DMS 273 (cell line): Measurements from ENCODE around the gene GCGR.
A peak's percentile ranks its signal among the peaks of the same experiment; 100 is the strongest.

ENCODE experiments used
- DNase-seq: peaks from one replicate; lab custom pipeline; 2025; ENCODE audit not compliant: unreplicated experiment; lab: John Stamatoyannopoulos, UW

Gene GCGR

DNA sequence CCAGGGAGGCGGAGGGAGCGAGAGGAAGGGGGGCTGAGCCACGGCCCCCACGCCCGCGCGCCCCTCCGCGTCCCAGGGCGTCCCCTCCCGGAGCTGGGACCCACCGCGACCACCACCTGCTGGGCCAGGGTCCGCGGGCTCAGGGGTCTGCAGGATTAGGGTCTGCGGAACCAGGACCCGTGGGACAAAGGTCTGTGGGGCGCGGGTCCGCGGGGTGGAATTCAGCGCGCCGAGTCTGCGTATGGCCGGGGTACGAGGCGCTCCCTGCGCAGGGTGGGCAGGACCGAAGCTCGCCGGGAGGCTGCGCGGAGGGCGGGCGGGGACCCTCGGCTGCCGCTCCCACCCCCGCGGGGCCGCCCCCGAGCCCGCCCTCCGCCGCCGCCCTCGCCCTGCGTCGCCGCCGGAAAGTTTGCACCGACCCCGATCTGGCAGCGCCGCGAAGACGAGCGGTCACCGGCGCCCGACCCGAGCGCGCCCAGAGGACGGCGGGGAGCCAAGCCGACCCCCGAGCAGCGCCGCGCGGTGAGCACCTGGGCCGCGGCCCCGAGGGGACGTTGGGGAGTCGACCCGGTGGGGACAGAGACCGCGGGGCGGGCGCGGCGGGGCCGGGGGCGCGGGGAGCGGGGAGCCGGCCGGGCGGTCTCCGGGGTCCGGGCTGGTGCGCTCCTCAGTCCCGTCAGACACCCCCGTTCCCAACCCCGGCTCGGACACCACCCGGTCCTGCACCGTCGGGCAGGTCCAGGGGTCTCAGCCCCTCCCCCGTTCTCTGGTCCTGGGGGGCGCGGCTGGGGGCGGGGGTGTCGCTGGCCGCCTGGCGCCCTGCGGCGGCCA, at the start of gene GCGR:
Gene GCGR (plus strand): TSS at position 423 of the 831 bp plus-strand sequence. CDS start 4,869 bp downstream, outside the sequence.
- DNase-seq = no peak

DNA sequence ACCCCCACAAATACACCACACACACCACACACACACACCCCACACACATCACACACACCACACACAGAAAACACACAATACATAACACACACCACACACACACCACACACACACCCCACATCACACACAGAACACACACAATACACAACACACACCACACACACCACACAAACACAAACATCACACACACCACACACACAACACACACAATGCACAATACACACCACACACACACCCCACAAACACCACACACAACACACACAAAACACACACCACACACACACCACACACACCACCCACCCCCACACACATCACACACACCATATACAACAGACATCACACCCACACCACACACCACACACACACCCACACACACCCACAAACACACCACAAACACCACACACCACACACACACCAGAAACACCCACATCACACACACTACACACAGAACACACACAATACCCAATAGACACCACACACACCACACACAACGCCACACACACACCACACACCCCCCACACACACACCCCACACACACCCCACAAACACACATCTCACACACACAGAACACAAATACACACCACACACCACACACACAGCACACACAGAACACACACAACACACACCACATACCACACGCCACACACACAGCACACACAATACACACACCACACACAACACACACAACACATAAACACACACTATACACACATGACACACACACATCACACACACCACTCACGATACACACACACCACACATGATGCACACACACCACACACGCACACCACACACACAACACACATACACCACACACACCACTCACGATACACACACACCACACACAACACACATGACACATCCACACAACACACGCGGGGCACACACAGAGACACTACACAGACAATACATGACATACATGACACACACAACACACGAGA, 11.0 kb upstream of the GCGR start:
- no peak for DNase-seq

DNA sequence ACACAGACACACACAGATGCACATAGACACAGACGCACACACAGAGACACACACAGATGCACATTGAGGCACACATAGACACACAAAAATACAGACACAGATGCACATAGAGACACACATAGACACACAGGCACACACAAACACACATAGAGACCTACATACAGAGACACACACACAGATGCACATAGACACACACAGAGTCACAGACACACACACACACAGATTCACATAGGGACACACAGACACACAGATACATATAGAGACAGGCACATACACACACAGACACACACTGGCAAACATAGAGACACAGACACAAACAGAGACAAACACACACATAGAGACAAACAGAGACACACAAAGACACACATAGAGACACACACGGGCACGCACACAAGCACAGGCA, 9.9 kb upstream of the GCGR start:
- DNase-seq = no peak

DNA sequence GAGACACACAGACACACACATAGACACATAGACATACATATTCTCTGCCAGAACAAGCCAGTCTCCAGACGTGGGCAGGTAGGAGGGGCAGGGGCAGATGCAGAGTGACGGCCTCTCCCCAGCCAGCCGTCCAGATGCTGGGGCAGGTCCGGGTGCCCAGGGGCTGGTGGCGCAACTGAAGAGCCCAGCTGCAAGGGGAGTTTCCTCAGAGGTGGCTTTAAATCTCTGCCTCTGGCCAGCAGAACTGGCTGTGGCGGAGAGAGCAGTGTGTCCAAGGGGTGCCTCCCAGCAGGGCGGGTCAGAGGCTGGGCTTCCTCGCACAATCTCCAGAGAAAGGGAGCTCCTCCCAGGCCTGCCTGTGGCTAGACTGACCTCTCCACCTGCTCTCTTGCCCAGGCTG, 9.4 kb upstream of the GCGR start:
- DNase-seq = no peak

DNA sequence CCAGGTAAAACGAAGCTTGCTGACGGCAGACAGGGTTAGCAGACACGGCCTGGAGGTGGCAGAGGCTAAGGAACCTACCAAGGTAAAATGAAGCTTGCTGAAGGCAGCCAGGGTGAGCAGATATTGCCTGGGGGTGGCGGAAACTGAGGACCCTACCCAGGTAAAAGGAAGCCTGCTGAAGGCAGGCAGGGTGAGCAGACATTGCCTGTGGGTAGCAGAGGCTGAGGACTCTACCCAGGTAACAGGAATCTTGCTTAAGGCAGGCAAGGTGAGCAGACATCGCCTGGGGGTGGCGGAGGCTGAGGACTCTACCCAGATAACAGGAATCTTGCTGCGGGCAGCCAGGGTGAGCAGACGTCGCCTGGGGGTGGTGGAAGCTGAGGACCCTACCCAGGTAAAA, 2.6 kb upstream of the GCGR start:
- DNase-seq = no peak

DNA sequence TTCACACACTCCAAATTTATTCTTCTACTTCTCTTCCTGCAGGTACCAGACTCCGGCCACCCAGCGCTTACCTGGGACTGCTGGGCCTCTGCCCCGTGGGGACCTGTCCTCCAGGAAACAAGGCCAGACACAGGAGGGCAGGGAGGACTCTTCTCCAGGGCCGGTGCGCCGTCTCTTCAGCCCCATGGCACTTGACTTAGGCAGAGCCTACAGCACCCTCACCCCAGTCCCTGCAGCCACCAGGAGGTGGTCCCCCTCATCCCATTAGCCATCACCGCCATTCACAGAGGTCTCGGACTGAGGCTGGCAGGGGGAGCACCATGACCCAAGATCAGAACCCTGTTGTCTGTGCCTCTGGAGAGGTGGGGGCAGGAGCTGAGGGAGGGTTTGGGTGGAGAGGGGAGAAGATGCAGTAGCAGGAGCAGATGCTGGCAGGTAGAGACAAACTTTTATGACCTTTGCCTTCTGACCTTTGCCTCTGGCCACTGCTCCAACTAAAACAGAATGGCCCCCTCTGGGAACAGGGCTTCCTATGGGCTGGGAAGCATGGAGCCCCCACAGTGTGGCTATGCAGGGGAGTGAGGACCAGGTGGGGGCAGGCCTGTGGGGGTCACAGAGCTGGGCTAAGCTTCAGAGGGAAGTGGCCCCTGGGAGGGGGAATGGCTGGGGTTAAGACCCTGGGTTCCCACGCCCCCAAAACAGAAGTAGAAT, 1.7 kb upstream of the GCGR start:
- DNase-seq = no peak

DNA sequence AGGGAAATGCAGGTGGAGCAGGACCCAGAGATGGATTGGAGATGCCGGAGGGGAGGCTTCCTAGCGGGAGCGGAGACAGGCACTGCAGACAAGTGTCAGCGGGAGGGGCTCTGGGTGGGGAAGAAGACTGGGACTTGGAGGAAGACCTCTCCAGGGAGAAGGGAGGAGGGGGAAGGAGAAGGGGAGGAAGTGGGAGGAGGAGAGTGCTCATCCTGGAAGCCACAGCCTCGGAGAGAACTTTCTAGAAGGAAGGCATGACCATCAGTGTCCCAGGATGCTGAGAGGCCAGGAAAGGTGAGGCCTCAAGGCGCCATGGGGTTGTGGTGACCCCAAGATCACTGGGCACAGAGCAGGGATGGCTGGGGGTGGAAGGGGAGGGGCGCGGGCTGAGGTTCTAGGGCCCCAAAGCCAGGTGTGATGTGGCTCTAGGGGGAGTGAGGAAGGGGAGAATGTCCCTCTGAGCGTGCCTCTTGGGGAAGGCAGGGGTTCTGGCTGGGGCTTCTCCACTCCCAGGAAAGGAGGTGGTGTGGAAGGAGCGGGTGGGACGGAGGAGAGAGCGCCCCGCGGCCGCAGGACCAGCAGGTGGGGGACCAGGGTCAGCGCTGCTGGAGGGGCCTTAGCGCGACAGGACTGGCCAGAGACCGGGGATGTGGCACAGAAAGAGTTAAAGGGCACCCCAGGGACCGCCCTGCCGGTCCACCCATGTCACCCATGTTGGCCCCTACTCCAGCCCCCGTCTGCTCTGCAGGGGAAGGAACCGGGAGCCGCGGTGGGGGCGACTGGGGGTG, 900 bp upstream of the GCGR start:
- DNase-seq = no peak

DNA sequence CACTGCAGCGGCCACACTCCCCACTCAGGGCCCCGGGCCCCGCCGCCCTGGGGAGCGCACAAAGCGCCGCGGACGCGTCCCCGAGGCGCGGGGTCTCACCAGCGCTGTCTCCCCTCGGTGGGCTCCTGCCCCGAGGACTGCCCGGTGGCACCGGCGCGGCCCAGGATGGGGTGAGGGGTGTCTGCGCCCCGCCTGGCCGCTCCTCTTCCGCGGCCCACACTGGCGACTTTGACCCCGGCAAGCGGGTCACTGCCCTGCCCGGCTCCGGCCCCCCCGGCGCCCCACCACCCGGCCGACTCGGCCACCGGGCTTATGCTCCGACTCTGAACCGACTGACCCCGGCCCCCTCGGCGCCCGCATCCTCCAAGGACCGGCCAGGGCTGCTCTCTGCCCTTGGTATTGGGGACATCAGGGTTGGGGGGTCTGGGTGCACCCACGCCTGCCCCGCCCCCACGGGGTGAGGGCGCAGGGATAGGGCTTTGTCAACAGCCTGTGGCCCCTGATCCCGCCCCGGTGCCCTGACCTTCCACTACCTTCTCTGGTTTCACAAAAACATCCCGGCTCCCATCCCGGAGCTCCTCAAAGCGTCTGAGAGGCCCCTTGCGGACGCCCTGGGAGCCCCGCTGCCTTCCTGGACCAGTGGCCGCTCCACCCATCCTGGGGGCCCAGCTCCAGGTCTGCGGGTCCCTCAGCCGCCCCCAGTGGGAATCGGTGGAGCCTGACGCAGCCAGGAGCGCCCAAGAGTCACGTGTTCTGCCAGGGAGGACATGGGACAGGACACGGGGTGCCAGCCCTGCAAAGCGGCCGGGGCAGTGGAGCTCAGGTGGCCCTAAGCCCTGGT, 829 bp downstream of the GCGR start:
- peak; percentile 50 for DNase-seq

DNA sequence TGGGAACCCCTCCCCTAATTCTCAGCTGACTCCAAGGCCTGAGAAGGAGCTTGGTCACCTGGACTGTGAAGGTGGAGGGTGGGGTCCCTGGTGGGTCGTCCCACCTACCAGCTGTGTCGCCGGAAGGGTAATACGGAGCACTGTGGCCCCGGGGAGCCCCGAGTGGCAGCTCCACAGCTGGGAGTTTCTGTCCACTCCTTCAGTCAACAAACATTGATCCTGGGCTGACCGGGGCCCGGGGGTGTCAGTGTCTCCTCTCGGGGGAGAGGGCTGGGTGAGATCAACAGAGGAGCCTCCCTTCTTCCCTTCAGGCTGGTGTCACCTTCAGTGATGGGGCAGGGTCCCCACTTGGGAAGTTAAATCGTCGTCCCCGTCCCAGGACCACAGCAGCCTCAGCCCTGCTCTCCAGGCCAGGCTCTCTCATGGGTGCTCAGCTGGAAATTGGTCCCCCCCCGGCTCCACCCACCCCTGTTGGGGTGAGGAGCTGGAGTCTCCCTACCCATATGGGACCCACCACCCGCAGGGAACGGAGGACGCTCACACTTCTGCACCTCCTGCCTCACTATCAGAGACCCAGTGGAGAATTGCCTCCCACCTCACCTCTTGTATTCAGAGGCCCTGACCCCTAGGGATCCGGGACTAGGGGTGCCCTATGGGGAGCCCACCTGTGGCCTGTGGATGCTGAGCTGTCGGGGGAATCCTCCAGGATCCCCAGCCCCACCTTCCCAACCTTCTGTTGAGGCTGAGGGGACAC, 1.9 kb downstream of the GCGR start:
- DNase-seq = no peak

DNA sequence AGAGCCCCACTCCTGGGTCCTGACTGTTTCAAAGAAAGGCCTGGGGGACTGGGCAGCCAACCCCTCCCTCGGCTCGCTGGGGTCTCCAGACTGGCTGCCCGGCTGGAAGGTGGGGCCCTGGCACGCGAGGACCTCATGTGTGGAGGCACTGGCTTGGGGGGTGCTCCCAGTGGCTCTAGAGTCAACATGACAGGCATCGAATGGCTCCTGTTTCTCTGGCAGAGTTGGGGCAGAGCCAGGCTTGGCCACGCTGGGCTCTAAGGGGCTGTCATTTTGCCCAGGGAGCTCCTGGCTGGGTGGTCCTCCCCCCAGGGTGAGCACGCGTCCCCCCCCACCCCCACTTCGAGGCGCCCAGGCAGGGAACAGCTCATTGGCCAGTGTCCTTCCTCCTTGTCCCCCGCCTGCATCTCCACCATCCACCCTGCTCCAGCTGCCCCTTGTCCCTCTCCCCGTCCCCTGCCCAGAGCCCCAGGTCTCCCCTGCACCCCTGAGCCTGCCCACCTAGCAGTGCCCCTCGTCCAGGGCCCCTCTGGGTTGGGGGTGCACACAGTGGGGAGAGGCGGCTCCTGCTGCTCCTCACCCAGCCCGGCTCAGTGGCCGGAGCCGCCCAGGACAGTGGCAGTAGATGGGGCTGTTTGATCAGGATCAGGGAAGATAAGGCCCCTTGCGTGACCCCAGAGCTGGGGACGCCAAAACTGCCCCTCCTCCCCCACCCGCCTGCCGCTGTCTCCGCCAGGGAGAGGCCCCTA, 2.7 kb downstream of the GCGR start:
- DNase-seq = no peak

DNA sequence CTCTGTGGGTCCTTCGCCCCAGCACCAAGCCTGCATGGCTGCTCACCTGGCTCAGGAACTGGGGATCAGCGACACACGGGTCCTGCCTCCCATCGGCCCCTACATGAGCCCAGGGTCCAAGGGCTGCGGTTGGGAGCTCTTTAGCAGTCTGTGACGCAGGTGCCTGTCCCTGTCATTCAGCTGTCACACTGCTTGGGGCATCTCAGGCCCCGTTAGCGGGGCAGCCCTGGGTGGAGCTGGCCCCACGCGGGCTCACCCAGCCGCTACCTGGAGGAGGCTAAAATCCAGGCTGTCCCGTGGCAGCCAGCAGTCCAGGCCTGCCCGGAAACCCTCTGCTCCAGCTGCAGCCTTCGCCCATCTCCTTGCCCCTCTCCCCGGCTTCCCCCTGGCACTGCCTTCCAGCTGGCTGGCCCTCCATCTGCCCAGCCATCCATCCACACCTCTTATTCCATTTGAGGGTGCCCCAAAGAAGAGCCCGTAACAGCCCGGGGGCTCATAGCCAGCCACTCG, 3.3 kb downstream of the GCGR start:
- peak; percentile 51 for DNase-seq

DNA sequence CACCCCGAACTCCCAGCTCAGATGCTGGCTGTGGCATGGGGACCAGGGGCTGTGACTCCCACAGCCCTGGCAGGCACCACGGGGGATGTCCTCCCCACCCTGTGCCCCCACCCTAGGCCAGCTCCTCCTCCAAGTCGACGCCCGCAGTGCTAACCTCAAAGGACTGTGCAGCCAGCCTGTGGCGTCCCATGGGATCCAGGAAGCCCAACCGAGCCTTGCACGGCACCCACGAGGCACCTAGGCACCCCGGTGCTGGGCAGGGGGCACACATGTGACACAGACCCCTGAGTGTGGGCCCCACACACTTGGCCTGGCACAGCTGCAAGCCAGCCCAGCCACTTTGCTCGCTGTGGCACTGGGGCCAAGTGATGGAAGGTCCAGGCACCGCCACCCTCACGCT, 3.9 kb downstream of the GCGR start:
- DNase-seq = no peak

DNA sequence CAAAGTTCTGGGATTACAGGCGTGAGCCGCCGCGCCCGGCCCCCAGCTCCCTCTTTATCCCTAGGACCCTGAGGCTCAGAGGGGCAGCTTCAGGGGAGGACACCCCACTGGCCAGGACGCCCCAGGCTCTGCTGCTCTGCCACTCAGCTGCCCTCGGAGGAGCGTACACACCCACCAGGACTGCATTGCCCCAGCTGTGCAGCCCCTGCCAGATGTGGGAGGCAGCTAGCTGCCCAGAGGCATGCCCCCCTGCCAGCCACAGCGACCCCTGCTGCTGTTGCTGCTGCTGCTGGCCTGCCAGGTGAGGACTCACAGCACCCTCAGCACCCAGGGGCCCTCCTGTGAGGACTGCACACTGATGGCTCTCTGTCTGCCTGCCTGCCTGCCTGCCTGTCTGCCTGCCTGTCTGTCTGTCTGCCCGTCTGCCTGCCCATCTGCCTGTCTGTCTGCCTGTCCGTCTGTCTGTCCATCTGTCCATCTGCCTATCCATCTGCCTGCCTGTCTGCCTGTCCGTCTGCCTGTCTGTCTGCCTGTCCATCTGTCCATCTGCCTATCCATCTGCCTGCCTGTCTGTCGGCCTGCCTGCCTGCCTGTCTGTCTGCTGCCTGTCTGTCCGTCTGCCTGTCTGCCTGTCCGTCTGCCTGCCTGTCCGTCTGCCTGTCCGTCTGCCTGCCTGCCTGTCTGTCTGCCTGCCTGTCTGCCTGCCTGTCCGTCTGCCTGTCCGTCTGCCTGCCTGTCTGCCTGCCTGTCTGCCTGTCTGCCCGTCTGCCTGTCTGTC, 5.0 kb downstream of the GCGR start:
- peak; percentile 39 for DNase-seq

DNA sequence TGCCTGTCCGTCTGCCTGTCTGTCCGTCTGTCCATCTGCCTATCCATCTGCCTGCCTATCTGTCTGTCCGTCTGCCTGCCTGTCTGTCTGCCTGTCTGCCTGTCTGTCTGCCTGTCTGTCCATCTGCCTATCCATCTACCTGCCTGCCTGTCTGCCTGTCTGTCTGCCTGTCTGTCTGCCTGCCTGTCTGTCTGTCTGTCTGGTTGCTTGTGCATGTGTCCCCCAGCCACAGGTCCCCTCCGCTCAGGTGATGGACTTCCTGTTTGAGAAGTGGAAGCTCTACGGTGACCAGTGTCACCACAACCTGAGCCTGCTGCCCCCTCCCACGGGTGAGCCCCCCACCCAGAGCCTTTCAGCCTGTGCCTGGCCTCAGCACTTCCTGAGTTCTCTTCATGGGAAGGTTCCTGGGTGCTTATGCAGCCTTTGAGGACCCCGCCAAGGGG, 5.6 kb downstream of the GCGR start:
- DNase-seq = no peak

DNA sequence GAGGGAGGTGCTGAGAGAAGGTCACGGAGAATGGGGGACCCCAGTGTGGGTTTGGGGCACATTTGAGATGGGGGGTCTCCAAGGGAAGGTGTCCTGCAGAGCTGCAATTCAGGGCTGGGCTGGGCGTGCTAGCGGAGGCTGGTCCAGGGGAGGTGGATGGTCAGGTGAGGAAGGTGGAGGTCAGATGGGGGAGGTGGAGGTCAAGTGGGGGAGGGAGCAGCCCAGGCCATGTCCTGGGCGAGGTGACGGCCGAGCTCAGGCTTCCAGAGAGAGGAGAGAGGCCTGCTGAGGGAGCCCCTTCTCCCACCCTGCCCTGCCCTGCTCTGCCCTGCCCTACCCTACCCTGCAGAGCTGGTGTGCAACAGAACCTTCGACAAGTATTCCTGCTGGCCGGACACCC, 6.5 kb downstream of the GCGR start:
- no peak for DNase-seq

DNA sequence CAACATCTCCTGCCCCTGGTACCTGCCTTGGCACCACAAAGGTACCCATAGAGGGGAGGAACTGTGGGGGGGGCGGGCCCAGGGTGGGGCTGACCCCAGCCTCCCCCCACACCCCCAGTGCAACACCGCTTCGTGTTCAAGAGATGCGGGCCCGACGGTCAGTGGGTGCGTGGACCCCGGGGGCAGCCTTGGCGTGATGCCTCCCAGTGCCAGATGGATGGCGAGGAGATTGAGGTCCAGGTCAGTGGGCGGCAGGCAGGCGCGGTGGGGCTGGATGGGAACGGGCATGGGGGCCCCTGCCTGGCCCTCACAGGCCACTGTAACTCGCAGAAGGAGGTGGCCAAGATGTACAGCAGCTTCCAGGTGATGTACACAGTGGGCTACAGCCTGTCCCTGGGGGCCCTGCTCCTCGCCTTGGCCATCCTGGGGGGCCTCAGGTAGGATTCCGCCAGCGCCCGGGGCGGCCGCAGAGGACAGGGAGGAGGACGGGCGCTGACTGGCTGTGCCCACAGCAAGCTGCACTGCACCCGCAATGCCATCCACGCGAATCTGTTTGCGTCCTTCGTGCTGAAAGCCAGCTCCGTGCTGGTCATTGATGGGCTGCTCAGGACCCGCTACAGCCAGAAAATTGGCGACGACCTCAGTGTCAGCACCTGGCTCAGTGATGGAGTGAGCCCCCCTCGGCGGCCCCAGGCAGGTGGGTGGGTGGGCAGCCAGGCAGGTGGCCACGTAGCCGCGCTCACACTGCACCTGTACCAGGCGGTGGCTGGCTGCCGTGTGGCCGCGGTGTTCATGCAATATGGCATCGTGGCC, 7.1 kb downstream of the GCGR start:
- no peak for DNase-seq
